GM12872 (cell line): ENCODE data around the gene IFT57.

ENCODE experiments used
- CTCF ChIP-seq: IDR thresholded peaks from 3 replicates; pipeline ENCODE4 v1.5.1; 2011; ENCODE audit warnings: low read depth, mild to moderate bottlenecking, low read length, moderate library complexity; ENCODE audit not compliant: insufficient read depth

The IFT57 gene

GRCh38 chr3:108242776-108243175, 20.6 kb upstream of the IFT57 start:
- TF ChIP-seq CTCF = no peak

- no peak for TF ChIP-seq CTCF
Measured at GRCh38 chr3:108241721-108242120, 19.5 kb upstream of the IFT57 start.

GRCh38 chr3:108241146-108241545, 18.9 kb upstream of the IFT57 start:
- TF ChIP-seq CTCF = no peak

GRCh38 chr3:108239082-108239481, 16.9 kb upstream of the IFT57 start:
- no peak for TF ChIP-seq CTCF

GRCh38 chr3:108235290-108235689, 13.1 kb upstream of the IFT57 start:
- TF ChIP-seq CTCF = no peak

GRCh38 chr3:108234387-108234957, 12.2 kb upstream of the IFT57 start:
- no peak for TF ChIP-seq CTCF

- TF ChIP-seq CTCF = no peak
Measured at GRCh38 chr3:108228286-108228685, 6.1 kb upstream of the IFT57 start.

- TF ChIP-seq CTCF = no peak
Measured at GRCh38 chr3:108227131-108227530, 4.9 kb upstream of the IFT57 start.
